ENCODE measurements around the gene SREBF2.

SREBF2 gene

GRCh38 chr22:41915035-41915785, 82.3 kb downstream of the SREBF2 start, which contains the start of gene SHISA8:
Gene SHISA8 (minus strand): TSS chr22:41915074. CDS start chr22:41914667, 407 bp downstream.
- H3K27ac Mint-ChIP-seq: no peak within 1 kb of the TSS
- H3K27me3 Mint-ChIP-seq (ENCODE audit: low read depth, poor library complexity): peaks cover 87% of the 10 kb centered on the region
- H3K9me3 Mint-ChIP-seq: no peaks in the 10 kb centered on the region
- H3K4me1 Mint-ChIP-seq: peaks cover 38% of the 10 kb centered on the region
- peak; percentile 74 for DNase-seq
- TF ChIP-seq, protein P1, sequence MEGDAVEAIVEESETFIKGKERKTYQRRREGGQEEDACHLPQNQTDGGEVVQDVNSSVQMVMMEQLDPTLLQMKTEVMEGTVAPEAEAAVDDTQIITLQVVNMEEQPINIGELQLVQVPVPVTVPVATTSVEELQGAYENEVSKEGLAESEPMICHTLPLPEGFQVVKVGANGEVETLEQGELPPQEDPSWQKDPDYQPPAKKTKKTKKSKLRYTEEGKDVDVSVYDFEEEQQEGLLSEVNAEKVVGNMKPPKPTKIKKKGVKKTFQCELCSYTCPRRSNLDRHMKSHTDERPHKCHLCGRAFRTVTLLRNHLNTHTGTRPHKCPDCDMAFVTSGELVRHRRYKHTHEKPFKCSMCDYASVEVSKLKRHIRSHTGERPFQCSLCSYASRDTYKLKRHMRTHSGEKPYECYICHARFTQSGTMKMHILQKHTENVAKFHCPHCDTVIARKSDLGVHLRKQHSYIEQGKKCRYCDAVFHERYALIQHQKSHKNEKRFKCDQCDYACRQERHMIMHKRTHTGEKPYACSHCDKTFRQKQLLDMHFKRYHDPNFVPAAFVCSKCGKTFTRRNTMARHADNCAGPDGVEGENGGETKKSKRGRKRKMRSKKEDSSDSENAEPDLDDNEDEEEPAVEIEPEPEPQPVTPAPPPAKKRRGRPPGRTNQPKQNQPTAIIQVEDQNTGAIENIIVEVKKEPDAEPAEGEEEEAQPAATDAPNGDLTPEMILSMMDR (IDR thresholded peaks at IDR 0.05): no peak
- H3K4me3 Mint-ChIP-seq: peak within 1 kb of the TSS; percentile 70
- no peaks in the 10 kb centered on the region for H3K36me3 Mint-ChIP-seq (ENCODE audit: low read depth)

- peaks cover 38% of the 10 kb centered on the region for H3K4me1 Mint-ChIP-seq
- DNase-seq: no peak
- peaks cover 88% of the 10 kb centered on the region for H3K27me3 Mint-ChIP-seq (ENCODE audit: low read depth, poor library complexity)
- no peaks in the 10 kb centered on the region for H3K9me3 Mint-ChIP-seq
- TF ChIP-seq, protein P1 (IDR thresholded peaks at IDR 0.05): no peak
- no peaks in the 10 kb centered on the region for H3K36me3 Mint-ChIP-seq (ENCODE audit: low read depth)
- peak overlapping the region; percentile 63 for H3K4me3 Mint-ChIP-seq
- H3K27ac Mint-ChIP-seq: no peak overlapping the region
Observed at GRCh38 chr22:41915786-41916493, 83.0 kb downstream of the SREBF2 start.

DNA sequence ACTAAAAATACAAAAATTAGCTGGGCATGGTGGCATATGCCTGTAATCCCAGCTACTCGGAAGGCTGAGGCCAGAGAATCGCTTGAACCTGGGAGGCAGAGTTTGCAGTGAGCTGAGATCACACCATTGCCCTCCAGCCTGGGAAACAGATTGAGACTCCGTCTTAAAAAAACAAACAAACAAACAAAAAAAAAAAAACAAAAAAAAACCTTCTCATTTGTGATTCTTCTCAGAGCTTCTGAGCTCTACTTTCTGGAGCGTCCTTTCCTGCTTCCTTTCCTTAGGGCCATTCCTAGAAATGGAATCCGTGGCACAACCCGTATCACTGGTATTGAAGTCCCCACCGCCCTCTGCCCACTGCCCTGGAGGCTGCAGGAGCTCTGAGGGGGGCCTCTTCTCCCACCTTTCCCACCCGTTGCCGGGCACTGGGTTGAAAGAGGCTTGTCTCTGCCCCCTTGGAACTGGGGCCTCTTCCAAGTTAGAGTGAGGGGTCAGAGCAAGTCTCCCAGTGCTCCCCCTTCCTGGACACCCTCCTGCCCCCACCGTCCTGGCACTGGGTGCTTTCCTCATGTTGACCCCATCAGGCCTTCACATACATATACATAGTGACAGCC, 83.9 kb downstream of the SREBF2 start:
- Mint-ChIP-seq H3K4me1 (peaks cover 31% of the 10 kb centered on the region), H3K9me3 (no peaks in the 10 kb centered on the region), H3K27me3 (ENCODE audit: low read depth, poor library complexity) (peaks cover 89% of the 10 kb centered on the region), H3K4me3 (no peak overlapping the region), H3K36me3 (ENCODE audit: low read depth) (no peaks in the 10 kb centered on the region), H3K27ac (no peak overlapping the region)
- TF ChIP-seq, protein P1 (IDR thresholded peaks at IDR 0.05): no peak
- no peak for DNase-seq

- H3K36me3 Mint-ChIP-seq (ENCODE audit: low read depth): no peaks in the 10 kb centered on the region
Observed at GRCh38 chr22:41917375-41917902, 84.5 kb downstream of the SREBF2 start.

GRCh38 chr22:41917903-41918791, 85.2 kb downstream of the SREBF2 start:
- peak overlapping the region; percentile 30 for H3K4me3 Mint-ChIP-seq
- peaks cover 86% of the 10 kb centered on the region for H3K27me3 Mint-ChIP-seq (ENCODE audit: low read depth, poor library complexity)

More at GRCh38 chr22:41917375-41917902, 84.5 kb downstream of the SREBF2 start:
- H3K4me1 Mint-ChIP-seq: peaks cover 28% of the 10 kb centered on the region
- no peak overlapping the region for H3K4me3 Mint-ChIP-seq
- DNase-seq: no peak
- H3K27me3 Mint-ChIP-seq (ENCODE audit: low read depth, poor library complexity): peaks cover 88% of the 10 kb centered on the region
- TF ChIP-seq, protein P1 (IDR thresholded peaks at IDR 0.05): no peak
- H3K9me3 Mint-ChIP-seq: no peaks in the 10 kb centered on the region
- H3K27ac Mint-ChIP-seq: no peak overlapping the region

More at GRCh38 chr22:41917903-41918791, 85.2 kb downstream of the SREBF2 start:
- TF ChIP-seq, protein P1 (IDR thresholded peaks at IDR 0.05): no peak
- DNase-seq: no peak
- Mint-ChIP-seq H3K9me3 (no peaks in the 10 kb centered on the region), H3K4me1 (peaks cover 21% of the 10 kb centered on the region), H3K36me3 (ENCODE audit: low read depth) (no peaks in the 10 kb centered on the region), H3K27ac (no peak overlapping the region)
